MM.1S (cell line): ENCODE measurements around the gene EP400.

ENCODE experiments used
- CTCF ChIP-seq: fragments of 300-600 bp; sonication (generic); IDR thresholded peaks from 2 replicates; pipeline ENCODE4 v1.5.1; 2016; ENCODE audit warnings: antibody characterized with exemption, low read length, mixed read lengths
- EZH2 ChIP-seq: fragments of 300-600 bp; sonication (generic); optimal IDR thresholded peaks from 2 replicates; pipeline ENCODE3; 2017; ENCODE audit warnings: low read depth, mild to moderate bottlenecking, antibody characterized with exemption, low read length, mixed read lengths

GRCh38 chr12:132063491-132063890, 113.7 kb downstream of the EP400 start:
- TF ChIP-seq CTCF: no peak
- no peak for TF ChIP-seq EZH2
